Hepatocyte (in vitro differentiated cells): Measurements from ENCODE around the gene NACA.

Experiments
- EZH2 ChIP-seq: fragments of 200-600 bp; sonication (generic); IDR thresholded peaks from 2 replicates; pipeline ENCODE4 v1.6.1; 2016; ENCODE audit warnings: antibody characterized with exemption, mild to moderate bottlenecking, borderline replicate concordance
- EZH2phosphoT487 ChIP-seq: fragments of 200-600 bp; sonication (generic); IDR thresholded peaks from one replicate; pipeline ENCODE4 v1.6.1; 2018; ENCODE audit warnings: antibody characterized with exemption, mild to moderate bottlenecking, low read depth, moderate library complexity; ENCODE audit not compliant: unreplicated experiment, severe bottlenecking
- TF ChIP-seq, protein P1 (sequence below): fragments of 200-600 bp; sonication (generic); IDR thresholded peaks from 2 replicates; pipeline ENCODE4 v1.5.1; 2016; ENCODE audit warnings: antibody characterized with exemption, mild to moderate bottlenecking; ENCODE audit not compliant: poor library complexity

DNA sequence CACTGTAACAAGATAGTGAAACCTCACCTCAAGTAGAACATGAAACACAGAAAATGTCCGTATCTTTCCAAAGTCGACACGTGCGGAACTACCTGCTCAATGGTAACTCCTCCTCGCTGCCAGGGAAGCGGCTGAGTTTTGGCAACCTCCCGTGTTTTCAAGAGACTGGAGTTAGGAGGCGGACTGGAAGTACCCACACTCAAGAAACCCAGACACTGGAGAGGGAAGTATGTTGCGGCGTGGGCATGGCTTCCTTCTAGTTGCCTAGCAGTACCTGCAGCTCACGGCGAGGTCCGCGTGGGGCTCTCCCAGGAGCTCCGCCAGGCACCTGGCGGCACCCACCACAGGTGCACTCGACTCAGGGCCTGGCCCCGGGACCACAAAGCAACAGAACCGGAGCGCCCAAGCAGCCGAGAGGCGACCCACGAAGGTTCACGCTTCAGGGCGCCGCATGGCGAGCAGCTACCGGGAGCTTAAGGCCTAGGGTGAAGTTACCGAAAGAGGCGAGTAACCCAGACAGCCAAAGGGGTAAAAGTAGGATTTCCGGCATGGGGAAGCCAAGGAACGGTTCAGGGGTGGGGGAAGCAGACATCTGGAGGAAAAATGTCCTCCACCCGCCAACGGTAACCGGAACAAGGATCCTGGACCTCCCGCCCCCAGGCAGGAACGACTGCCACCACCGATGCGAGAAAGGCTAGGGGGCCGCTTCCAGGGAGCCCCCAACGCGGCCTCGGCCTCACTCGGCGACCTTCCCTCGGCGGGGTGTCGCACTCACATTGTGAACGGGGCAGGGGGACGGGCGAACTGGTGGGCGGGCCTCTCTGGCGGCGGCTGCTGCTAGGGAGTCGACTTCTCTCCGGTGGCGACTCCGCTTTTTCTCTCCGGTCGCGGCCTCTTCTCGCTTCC, 37.6 kb downstream of the NACA start:
- TF ChIP-seq, protein P1, sequence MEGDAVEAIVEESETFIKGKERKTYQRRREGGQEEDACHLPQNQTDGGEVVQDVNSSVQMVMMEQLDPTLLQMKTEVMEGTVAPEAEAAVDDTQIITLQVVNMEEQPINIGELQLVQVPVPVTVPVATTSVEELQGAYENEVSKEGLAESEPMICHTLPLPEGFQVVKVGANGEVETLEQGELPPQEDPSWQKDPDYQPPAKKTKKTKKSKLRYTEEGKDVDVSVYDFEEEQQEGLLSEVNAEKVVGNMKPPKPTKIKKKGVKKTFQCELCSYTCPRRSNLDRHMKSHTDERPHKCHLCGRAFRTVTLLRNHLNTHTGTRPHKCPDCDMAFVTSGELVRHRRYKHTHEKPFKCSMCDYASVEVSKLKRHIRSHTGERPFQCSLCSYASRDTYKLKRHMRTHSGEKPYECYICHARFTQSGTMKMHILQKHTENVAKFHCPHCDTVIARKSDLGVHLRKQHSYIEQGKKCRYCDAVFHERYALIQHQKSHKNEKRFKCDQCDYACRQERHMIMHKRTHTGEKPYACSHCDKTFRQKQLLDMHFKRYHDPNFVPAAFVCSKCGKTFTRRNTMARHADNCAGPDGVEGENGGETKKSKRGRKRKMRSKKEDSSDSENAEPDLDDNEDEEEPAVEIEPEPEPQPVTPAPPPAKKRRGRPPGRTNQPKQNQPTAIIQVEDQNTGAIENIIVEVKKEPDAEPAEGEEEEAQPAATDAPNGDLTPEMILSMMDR: no peak
- TF ChIP-seq EZH2: no peak
- TF ChIP-seq EZH2phosphoT487: no peak
